Loucy (cell line): Measurements from ENCODE around the gene CALR.

Source experiments
- H2AFZ ChIP-seq: fragments of 200-600 bp; sonication (generic); 2 replicates; pipeline ENCODE4 v1.6.0; 2016; ENCODE audit warnings: antibody characterized with exemption, mild to moderate bottlenecking, low read length, moderate library complexity
- H3F3A ChIP-seq: fragments of 200-600 bp; 2 replicates; pipeline ENCODE4 v1.6.0; 2016; ENCODE audit warnings: antibody characterized with exemption, low read depth, mild to moderate bottlenecking
- H3K27me3 ChIP-seq: fragments of 200-600 bp; sonication (generic); 2 replicates; pipeline ENCODE4 v1.6.1; 2014; ENCODE audit warnings: low read length, mild to moderate bottlenecking; ENCODE audit not compliant: insufficient read depth, poor library complexity, severe bottlenecking
- H3K36me3 ChIP-seq: fragments of 200-600 bp; sonication (generic); 2 replicates; pipeline ENCODE4 v1.6.1; 2016; ENCODE audit warnings: low read length; ENCODE audit not compliant: insufficient read depth
- H3K4me1 ChIP-seq: fragments of 200-600 bp; sonication (generic); 2 replicates; pipeline ENCODE4 v1.5.1; 2014; ENCODE audit warnings: low read length, mild to moderate bottlenecking; ENCODE audit not compliant: insufficient read depth, poor library complexity, severe bottlenecking
- H3K4me2 ChIP-seq: fragments of 200-600 bp; sonication (generic); 2 replicates; pipeline ENCODE4 v1.6.0; 2014; ENCODE audit warnings: antibody characterized with exemption, low read length, low read depth, mild to moderate bottlenecking; ENCODE audit not compliant: poor library complexity, severe bottlenecking
- H3K4me3 ChIP-seq: fragments of 200-600 bp; sonication (generic); 2 replicates; pipeline ENCODE4 v1.5.1; 2014; ENCODE audit warnings: low read length, mild to moderate bottlenecking, mixed read lengths; ENCODE audit not compliant: poor library complexity, severe bottlenecking
- H3K79me2 ChIP-seq: fragments of 200-600 bp; sonication (generic); 2 replicates; pipeline ENCODE4 v1.6.1; 2014; ENCODE audit warnings: low read length; ENCODE audit not compliant: insufficient read depth
- H3K9ac ChIP-seq: fragments of 200-600 bp; sonication (generic); 2 replicates; pipeline ENCODE4 v1.6.0; 2014; ENCODE audit warnings: mild to moderate bottlenecking, low read depth, low read length, moderate library complexity; ENCODE audit not compliant: poor library complexity, severe bottlenecking
- H3K9me2 ChIP-seq: fragments of 200-600 bp; sonication (generic); replicated peaks from 2 replicates; pipeline ENCODE4 v1.6.1; 2016; ENCODE audit warnings: low read depth, low read length, mixed read lengths
- H3K9me3 ChIP-seq: fragments of 200-600 bp; sonication (generic); 2 replicates; pipeline ENCODE4 v1.6.1; 2014; ENCODE audit warnings: mild to moderate bottlenecking, antibody characterized with exemption, low read length, low read depth; ENCODE audit not compliant: insufficient read depth
- H4K20me1 ChIP-seq: fragments of 200-600 bp; sonication (generic); 2 replicates; pipeline ENCODE4 v1.6.0; 2014; ENCODE audit warnings: antibody characterized with exemption, low read length, mild to moderate bottlenecking; ENCODE audit not compliant: insufficient read depth, poor library complexity, severe bottlenecking
- CTCF ChIP-seq: fragments of 200-600 bp; sonication (generic); conservative IDR thresholded peaks from 2 replicates; pipeline ENCODE4 v1.5.1; 2014; ENCODE audit warnings: mild to moderate bottlenecking, antibody characterized with exemption, low read length
- EZH2phosphoT487 ChIP-seq: fragments of 200-600 bp; IDR thresholded peaks from 2 replicates; pipeline ENCODE4 v1.6.1; 2018; ENCODE audit warnings: antibody characterized with exemption, mild to moderate bottlenecking, moderate library complexity, borderline replicate concordance

The CALR gene

GRCh38 chr19:12952488-12953137 is 14.2 kb downstream of the CALR start:
- no peaks in the 10 kb centered on the region for H3K9me2 ChIP-seq
- no peaks in the 10 kb centered on the region for H3K27me3 ChIP-seq
- peaks cover 23% of the 10 kb centered on the region for H3K4me1 ChIP-seq
- no peak overlapping the region for H2AFZ ChIP-seq
- H4K20me1 ChIP-seq, result peaks cover 36% of the 10 kb centered on the region
- no peak overlapping the region for H3K4me2 ChIP-seq
- H3K79me2 ChIP-seq, result peaks cover 82% of the 10 kb centered on the region
- H3K9ac ChIP-seq, result no peak overlapping the region
- no peaks in the 10 kb centered on the region for H3K9me3 ChIP-seq
- no peak overlapping the region for H3K4me3 ChIP-seq
- TF ChIP-seq EZH2phosphoT487 (no peak), CTCF (no peak)
- peaks cover 3% of the 10 kb centered on the region; the same call in 1 of the 2 replicates for H3F3A ChIP-seq
- H3K36me3 ChIP-seq, result peaks cover 36% of the 10 kb centered on the region; the same call in 1 of the 2 replicates

- peaks cover 3% of the 10 kb centered on the region; the same call in 1 of the 2 replicates for H3F3A ChIP-seq
- H3K4me1 ChIP-seq, result peaks cover 23% of the 10 kb centered on the region
- peaks cover 30% of the 10 kb centered on the region; the same call in 1 of the 2 replicates for H3K36me3 ChIP-seq
- no peak overlapping the region for H3K4me2 ChIP-seq
- no peak overlapping the region for H2AFZ ChIP-seq
- H3K27me3 ChIP-seq, result no peaks in the 10 kb centered on the region
- TF ChIP-seq CTCF, result no peak
- no peak for TF ChIP-seq EZH2phosphoT487
- H3K79me2 ChIP-seq, result peaks cover 80% of the 10 kb centered on the region
- no peak overlapping the region for H3K9ac ChIP-seq
- H3K4me3 ChIP-seq, result no peak overlapping the region
- no peaks in the 10 kb centered on the region for H3K9me3 ChIP-seq
- H4K20me1 ChIP-seq, result peaks cover 30% of the 10 kb centered on the region
- H3K9me2 ChIP-seq, result no peaks in the 10 kb centered on the region
Measured at GRCh38 chr19:12953138-12953798, 14.9 kb downstream of the CALR start.

GRCh38 chr19:12953799-12954611 is 15.6 kb downstream of the CALR start:
- no peaks in the 10 kb centered on the region for H3K27me3 ChIP-seq
- H2AFZ ChIP-seq, result no peak overlapping the region
- TF ChIP-seq EZH2phosphoT487 (no peak), CTCF (no peak)
- H3K4me2 ChIP-seq, result peak overlapping the region; percentile 93
- H3K36me3 ChIP-seq, result peaks cover 22% of the 10 kb centered on the region; the same call in 1 of the 2 replicates
- H3K9ac ChIP-seq, result no peak overlapping the region
- peaks cover 22% of the 10 kb centered on the region for H4K20me1 ChIP-seq
- peaks cover 72% of the 10 kb centered on the region for H3K79me2 ChIP-seq
- no peaks in the 10 kb centered on the region for H3K9me3 ChIP-seq
- H3K9me2 ChIP-seq, result no peaks in the 10 kb centered on the region
- H3F3A ChIP-seq, result peaks cover 3% of the 10 kb centered on the region; the same call in 1 of the 2 replicates
- H3K4me1 ChIP-seq, result peaks cover 23% of the 10 kb centered on the region
- H3K4me3 ChIP-seq, result peak overlapping the region; percentile 43
